C4-2B (cell line): ENCODE results near the gene ZNF200.
"Not testable (repeated sequence)": the region's sequence is repeated elsewhere in the genome, so short reads cannot be mapped to it uniquely, and the experiment has no call there.

Experiments used
- H3K27ac ChIP-seq: fragments of 450-650 bp; 2 replicates; pipeline ENCODE4 v1.5.1; 2017
- ZFX ChIP-seq: fragments of 450-650 bp; IDR thresholded peaks from 2 replicates; pipeline ENCODE4 v1.6.1; 2017
- TF ChIP-seq, protein P1 (sequence below): fragments of 450-650 bp; conservative IDR thresholded peaks from 2 replicates; pipeline ENCODE4 v1.5.1; 2017; ENCODE audit warnings: mild to moderate bottlenecking

The ZNF200 gene

DNA sequence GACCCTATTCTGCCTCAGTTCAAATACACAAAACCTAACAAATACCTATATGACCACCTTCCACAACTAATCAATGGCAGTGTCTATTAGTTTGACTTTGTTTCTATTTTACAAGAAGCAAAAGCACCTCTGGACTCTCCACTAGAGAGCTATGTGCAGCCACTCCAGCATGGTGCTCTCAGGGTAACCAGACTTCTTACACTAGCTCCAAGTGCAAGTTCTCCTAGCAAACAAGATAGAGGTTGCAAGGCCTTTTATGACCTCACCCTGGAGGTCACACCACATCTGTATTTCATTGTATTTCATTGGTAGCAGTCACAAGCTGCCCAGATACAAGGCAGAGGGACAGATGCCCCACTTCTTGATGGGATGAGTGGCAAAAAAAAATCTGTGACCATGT lies 40.0 kb upstream of the ZNF200 start:
- no peak overlapping the region for H3K27ac ChIP-seq
- TF ChIP-seq, protein P1, sequence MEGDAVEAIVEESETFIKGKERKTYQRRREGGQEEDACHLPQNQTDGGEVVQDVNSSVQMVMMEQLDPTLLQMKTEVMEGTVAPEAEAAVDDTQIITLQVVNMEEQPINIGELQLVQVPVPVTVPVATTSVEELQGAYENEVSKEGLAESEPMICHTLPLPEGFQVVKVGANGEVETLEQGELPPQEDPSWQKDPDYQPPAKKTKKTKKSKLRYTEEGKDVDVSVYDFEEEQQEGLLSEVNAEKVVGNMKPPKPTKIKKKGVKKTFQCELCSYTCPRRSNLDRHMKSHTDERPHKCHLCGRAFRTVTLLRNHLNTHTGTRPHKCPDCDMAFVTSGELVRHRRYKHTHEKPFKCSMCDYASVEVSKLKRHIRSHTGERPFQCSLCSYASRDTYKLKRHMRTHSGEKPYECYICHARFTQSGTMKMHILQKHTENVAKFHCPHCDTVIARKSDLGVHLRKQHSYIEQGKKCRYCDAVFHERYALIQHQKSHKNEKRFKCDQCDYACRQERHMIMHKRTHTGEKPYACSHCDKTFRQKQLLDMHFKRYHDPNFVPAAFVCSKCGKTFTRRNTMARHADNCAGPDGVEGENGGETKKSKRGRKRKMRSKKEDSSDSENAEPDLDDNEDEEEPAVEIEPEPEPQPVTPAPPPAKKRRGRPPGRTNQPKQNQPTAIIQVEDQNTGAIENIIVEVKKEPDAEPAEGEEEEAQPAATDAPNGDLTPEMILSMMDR: no peak

DNA sequence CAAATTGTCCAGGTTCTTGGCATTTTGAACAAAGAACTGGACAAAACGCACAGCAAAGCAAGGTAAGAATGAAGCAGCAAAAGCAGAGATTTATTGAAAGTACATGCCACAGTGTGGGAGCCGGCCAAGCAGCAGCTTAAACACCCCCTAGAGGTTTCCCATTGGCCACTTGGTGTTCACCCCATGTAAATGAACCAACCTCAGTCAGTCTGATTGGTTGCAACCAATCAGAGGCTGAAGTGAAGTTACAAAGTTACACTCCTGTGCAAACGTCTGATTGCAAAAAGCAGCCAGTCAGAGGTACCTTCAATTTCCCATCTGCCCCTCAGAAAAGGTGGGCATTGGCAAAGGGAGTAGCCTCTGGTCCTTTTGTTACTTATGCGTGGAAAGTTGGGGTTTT lies 39.5 kb upstream of the ZNF200 start:
- no peak overlapping the region for H3K27ac ChIP-seq
- TF ChIP-seq ZFX: no peak
- TF ChIP-seq, protein P1: no peak

DNA sequence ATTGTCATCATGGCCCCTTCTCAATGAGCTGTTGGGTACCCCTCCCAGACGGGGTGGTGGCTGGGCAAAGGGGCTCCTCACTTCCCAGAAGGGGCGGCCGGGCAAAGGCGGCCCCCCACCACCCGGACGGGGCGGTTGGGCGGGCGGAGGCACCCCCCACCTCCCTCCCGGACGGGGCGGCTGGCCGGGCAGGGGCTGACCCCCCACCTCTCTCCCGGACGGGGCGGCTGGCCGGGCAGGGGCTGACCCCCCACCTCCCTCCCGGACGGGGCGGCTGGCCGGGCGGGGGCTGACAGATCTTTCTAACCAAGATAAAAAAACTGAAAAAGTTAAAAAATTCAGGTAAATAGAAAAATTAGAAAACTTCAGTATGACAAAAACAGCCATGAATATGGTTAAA lies 36.3 kb upstream of the ZNF200 start:
- H3K27ac ChIP-seq: not testable (repeated sequence)

DNA sequence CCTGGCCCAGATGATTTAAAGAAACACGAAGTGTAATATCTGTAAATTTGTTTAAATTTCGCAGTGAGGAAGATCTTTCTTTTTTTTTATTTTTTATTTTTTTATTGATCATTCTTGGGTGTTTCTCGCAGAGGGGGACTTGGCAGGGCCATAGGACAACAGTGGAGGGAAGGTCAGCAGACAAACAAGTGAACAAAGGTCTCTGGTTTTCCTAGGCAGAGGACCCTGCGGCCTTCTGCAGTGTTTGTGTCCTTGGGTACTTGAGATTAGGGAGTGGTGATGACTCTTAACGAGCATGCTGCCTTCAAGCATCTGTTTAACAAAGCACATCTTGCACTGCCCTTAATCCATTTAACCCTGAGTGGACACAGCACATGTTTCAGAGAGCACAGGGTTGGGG lies 35.8 kb upstream of the ZNF200 start:
- not testable (repeated sequence) for H3K27ac ChIP-seq

DNA sequence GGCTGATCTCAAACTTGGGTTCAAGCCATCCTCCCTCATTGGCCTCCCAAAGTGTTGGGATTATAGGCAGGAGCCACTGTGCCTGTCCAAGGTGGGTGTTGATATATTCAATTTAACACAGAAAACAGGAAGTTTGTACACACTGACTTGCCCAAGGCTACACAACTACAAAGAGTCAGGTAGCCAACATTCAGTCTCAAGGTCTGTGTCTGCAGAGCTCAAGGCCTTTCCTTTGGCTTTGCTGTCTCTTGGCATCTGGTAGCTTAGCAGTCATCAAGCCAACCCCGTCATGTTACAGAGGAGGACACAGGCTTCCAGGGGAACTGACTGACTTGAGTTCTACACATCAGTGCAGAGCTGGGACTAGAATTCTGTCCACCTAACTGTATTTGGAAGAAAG lies 33.3 kb upstream of the ZNF200 start:
- no peak overlapping the region for H3K27ac ChIP-seq
- TF ChIP-seq, protein P1: no peak
- TF ChIP-seq ZFX: no peak

DNA sequence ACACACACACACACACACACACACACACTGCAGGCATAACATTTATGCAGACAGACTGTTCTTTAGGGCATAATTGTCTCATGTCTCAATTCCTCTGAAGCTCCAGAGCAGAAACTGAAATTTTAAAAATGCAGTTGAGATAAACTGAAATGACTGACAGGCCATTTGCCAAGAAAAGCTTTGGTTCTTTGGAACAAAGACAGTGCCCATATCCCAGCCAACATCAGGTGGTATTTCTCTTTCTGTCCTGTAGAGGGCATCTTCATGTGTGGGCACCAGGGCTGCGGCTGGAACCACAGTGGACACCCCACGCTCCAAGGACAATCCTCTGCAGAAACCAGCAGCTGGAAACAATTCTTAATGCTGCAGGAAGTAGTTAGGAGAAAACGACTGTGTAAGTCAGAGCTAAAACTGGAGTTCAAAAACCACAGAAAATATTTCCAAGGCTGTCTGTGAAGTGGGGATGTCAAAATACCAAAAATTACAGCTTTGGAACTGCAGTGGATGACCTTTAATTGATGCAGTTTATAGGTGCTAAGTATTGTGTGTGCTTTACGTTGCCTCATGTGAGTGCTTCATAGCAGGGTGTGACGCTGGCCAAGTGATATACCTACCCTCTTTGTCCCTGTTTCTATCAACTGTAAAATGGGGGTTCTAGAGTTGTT lies 32.0 kb upstream of the ZNF200 start:
- no peak overlapping the region for H3K27ac ChIP-seq
- TF ChIP-seq ZFX: no peak
- TF ChIP-seq, protein P1: peak; percentile 57

DNA sequence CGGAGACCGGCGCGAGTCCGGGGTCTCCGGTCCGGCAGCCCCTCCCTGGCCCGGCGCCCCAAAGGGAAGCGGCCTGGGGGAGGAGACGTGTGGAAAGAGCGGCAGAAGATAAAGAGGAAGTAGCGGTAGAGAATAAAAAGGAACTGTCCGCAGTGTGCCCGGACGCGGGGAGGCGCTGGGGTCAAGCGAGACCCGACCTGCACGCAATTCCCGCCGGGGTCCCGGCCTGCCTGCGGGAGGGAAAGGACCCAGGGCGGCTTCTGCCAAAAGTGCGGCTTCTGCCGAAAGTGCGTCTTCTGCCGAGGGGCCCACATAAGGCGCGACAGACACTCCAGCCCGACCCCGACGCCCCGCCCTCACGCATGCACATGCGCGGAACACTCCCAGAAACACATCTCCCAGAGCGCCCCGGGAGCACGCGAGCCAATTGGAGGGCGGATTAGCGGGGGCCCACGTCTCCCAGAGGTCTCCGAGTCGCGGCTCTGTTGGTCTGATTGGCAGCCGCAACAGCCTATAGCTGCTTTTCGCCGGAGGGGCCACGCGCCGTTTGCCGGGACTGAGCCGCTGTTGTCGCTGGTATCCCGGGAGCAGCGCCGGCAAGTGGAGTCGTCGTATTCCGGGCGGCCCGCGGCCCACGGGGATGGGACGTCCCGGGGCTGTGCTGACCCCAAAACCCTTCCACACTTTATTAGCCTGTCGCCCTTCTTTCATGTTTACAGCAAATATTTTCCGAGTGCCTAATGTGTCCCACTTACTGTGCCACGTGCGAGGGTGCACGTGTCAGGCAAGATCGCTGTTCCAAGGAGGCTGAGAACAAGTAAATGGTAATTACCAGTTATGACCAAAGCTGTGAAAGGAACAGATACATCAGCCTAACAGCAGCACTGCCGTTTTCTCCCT lies 29.4 kb upstream of the ZNF200 start:
- peak overlapping the region; percentile 92 for H3K27ac ChIP-seq
- 0 out of 2 replicates have a peak, but pooled peaks have one; percentile 3 for TF ChIP-seq ZFX
- TF ChIP-seq, protein P1: peak; percentile 36

DNA sequence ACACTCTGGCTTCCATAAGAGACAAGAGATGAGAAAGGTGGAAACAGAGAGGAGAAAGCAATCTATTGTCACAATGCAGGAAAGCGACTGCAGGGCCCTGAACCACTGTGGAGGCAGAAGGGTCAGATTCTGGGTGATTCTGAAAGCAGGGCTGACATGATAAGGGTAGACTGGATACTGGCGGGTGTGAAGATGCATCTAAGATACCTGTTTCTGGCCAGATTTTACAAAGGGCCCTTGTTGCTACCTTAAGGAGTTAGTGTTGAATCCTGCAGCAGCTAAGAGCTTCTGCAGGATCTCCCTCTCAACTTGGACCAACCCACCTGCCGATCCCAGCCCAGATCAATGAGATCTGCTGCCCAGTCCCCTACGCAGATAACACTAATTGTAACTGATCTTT lies 27.6 kb upstream of the ZNF200 start:
- no peak overlapping the region for H3K27ac ChIP-seq
- TF ChIP-seq ZFX: no peak
- TF ChIP-seq, protein P1: no peak
